Stomach (tissue), 4 donors: ENCODE data around the gene GAGE10.
"Not testable (repeated sequence)": the region's sequence is repeated elsewhere in the genome, so short reads cannot be mapped to it uniquely, and the experiment has no call there.

Source experiments
- CTCF ChIP-seq, 7 experiments: fragments of 450-650 bp in 4 of 7; fragments of 200-600 bp in 3 of 7; sonication (generic) in 3 of 7; IDR thresholded peaks; one replicate each; pipeline ENCODE4 v1.5.1; 2016 to 2019; ENCODE audit warnings: antibody characterized with exemption in 7 of 7, control low read depth in 2 of 7, mild to moderate bottlenecking in 1 of 7
- POLR2A ChIP-seq, 4 donors: fragments of 450-650 bp; IDR thresholded peaks; one replicate each; pipeline ENCODE4 v1.6.1; 2016; ENCODE audit warnings: antibody characterized with exemption in 4 of 4, control low read depth in 2 of 4, mild to moderate bottlenecking in 1 of 4, moderate library complexity in 1 of 4

- not testable (repeated sequence) for TF ChIP-seq POLR2A, CTCF (IDR thresholded peaks at IDR 0.05)
Measured at GRCh38 chrX:49323735-49324134, 20.3 kb downstream of the GAGE10 start.
